Cardiac muscle cell (in vitro differentiated cells and primary cell): ENCODE results near the gene CORO2A. TPM values are rescaled to one million over a fixed set of nuclear protein-coding genes. Genes with fewer than 3 reads are reported as not detected.

Experiments used
- DNase-seq, 2 donors: peaks; one replicate each; pipeline versions ENCODE4 v3.0.0 to v3.0.0-alpha.2; 2010 to 2017; ENCODE audit warnings: low read depth in 1 of 2, low spot score in 1 of 2
- H3K27ac ChIP-seq: fragments of 200-600 bp; sonication (generic); 2 replicates; pipeline ENCODE4 v1.5.1; 2016
- H3K27me3 ChIP-seq: fragments of 200-600 bp; sonication (generic); 2 replicates; pipeline ENCODE4 v1.6.0; 2016; ENCODE audit warnings: control low read depth
- H3K36me3 ChIP-seq: fragments of 200-600 bp; sonication (generic); 2 replicates; pipeline ENCODE4 v1.5.1; 2016; ENCODE audit warnings: control low read depth
- H3K4me1 ChIP-seq: fragments of 200-600 bp; sonication (generic); 2 replicates; pipeline ENCODE4 v1.8.1; 2017; ENCODE audit warnings: low read depth, mild to moderate bottlenecking, mixed run types
- H3K4me3 ChIP-seq: fragments of 200-600 bp; sonication (generic); 2 replicates; pipeline ENCODE4 v1.5.1; 2016; ENCODE audit warnings: mild to moderate bottlenecking
- H3K9me3 ChIP-seq: fragments of 200-600 bp; sonication (generic); 2 replicates; pipeline ENCODE4 v1.5.1; 2017; ENCODE audit warnings: low read depth, mild to moderate bottlenecking, control low read depth
- CTCF ChIP-seq: IDR thresholded peaks from 2 replicates; pipeline ENCODE4 v1.5.1; 2012; ENCODE audit warnings: low read depth, mild to moderate bottlenecking, low read length
- polyA plus RNA-seq: library from polyadenylated mRNA; unstranded; fragments of >200 nt; fragmentation: Nextera tagmentation; extraction: Ambion mirVana; gene quantifications from 2 replicates; pipeline ENCODE4 v1.2.1, GENCODE V29; 2016
- total RNA-seq: library from RNA; depleted of rRNA; stranded (reverse); fragments of >200 nt; gene quantifications from 2 replicates; pipeline ENCODE4 v1.2.3, GENCODE V29; 2016

CORO2A gene
- total and polyA plus RNA-seq, 2 experiments from 2014 or later, result 1.1 to 2.4 TPM

- Histone ChIP-seq H3K36me3 (no peaks in the 10 kb centered on the region), H3K27ac (no peak overlapping the region), H3K9me3 (no peaks in the 10 kb centered on the region), H3K4me3 (no peak overlapping the region), H3K27me3 (no peaks in the 10 kb centered on the region), H3K4me1 (no peaks in the 10 kb centered on the region)
- peak in 1 of 2 donors; percentile 78 for DNase-seq
- TF ChIP-seq CTCF, result no peak
These were observed 117.1 kb downstream of the CORO2A start for GRCh38 chr9:98075332-98075805.

- Histone ChIP-seq H3K9me3 (no peaks in the 10 kb centered on the region), H3K27me3 (no peaks in the 10 kb centered on the region), H3K4me3 (no peak overlapping the region), H3K4me1 (no peaks in the 10 kb centered on the region), H3K36me3 (no peaks in the 10 kb centered on the region), H3K27ac (no peak overlapping the region)
- TF ChIP-seq CTCF, result peak; percentile 95
- peak; percentile 64 to 71 for DNase-seq
These were observed 118.1 kb downstream of the CORO2A start for GRCh38 chr9:98074115-98074990.

- no peak for DNase-seq
- no peak for TF ChIP-seq CTCF
- Histone ChIP-seq H3K4me3 (no peak overlapping the region), H3K9me3 (no peaks in the 10 kb centered on the region), H3K36me3 (no peaks in the 10 kb centered on the region), H3K4me1 (no peaks in the 10 kb centered on the region), H3K27me3 (no peaks in the 10 kb centered on the region), H3K27ac (no peak overlapping the region)
These were observed 120.7 kb downstream of the CORO2A start for GRCh38 chr9:98071737-98072136.

Other genes with a start within 250 kb of the CORO2A start
- gene ANP32B, start 209.3 kb downstream of the CORO2A start, total RNA-seq, result 10.6 and 27.2 TPM in 2 replicates
- 77.5 and 102 TPM in 2 replicates for gene ANP32B, start 209.3 kb downstream of the CORO2A start, polyA plus RNA-seq
- 49.4 and 68.7 TPM in 2 replicates for gene NANS, start 135.9 kb downstream of the CORO2A start, total RNA-seq
- gene NANS, start 135.9 kb downstream of the CORO2A start, polyA plus RNA-seq, result 55.3 and 95.4 TPM in 2 replicates
- gene TRIM14, start 73.4 kb downstream of the CORO2A start, total RNA-seq, result 1.3 and 1.5 TPM in 2 replicates
- 0.57 and 4.4 TPM in 2 replicates for gene TRIM14, start 73.4 kb downstream of the CORO2A start, polyA plus RNA-seq
- gene TBC1D2, start 63.0 kb upstream of the CORO2A start, total RNA-seq, result 2.7 and 5.5 TPM in 2 replicates
- gene TBC1D2, start 63.0 kb upstream of the CORO2A start, polyA plus RNA-seq, result 3.0 and 5.1 TPM in 2 replicates